ENCODE measurements around the gene GPC5.

The GPC5 gene

GRCh38 chr13:92312823-92313222, 914.4 kb downstream of the GPC5 start:
- no peak for DNase-seq

- DNase-seq = no peak
Observed at GRCh38 chr13:92313382-92313781, 915.0 kb downstream of the GPC5 start.

- no peak for DNase-seq
Observed at GRCh38 chr13:92315265-92315664, 916.8 kb downstream of the GPC5 start.

- DNase-seq = no peak
Observed at GRCh38 chr13:92316030-92316429, 917.6 kb downstream of the GPC5 start.

GRCh38 chr13:92317066-92317465, 918.6 kb downstream of the GPC5 start:
- DNase-seq = no peak

- no peak for DNase-seq
Observed at GRCh38 chr13:92320323-92320722, 921.9 kb downstream of the GPC5 start.

GRCh38 chr13:92321174-92321573, 922.8 kb downstream of the GPC5 start:
- DNase-seq = no peak

GRCh38 chr13:92345627-92346026, 947.2 kb downstream of the GPC5 start:
- DNase-seq = no peak

GRCh38 chr13:92346046-92346445, 947.6 kb downstream of the GPC5 start:
- no peak for DNase-seq

GRCh38 chr13:92354583-92354982, 956.2 kb downstream of the GPC5 start:
- no peak for DNase-seq

GRCh38 chr13:92355213-92355612, 956.8 kb downstream of the GPC5 start:
- DNase-seq = no peak

GRCh38 chr13:92362717-92363116, 964.3 kb downstream of the GPC5 start:
- no peak for DNase-seq

GRCh38 chr13:92365904-92366303, 967.5 kb downstream of the GPC5 start:
- no peak for DNase-seq

- DNase-seq = no peak
Observed at GRCh38 chr13:92377396-92377795, 979.0 kb downstream of the GPC5 start.

GRCh38 chr13:92379371-92379770, 981.0 kb downstream of the GPC5 start:
- DNase-seq = no peak

- no peak for DNase-seq
Observed at GRCh38 chr13:92384410-92384809, 986.0 kb downstream of the GPC5 start.

GRCh38 chr13:92387245-92387644, 988.8 kb downstream of the GPC5 start:
- DNase-seq = no peak

- no peak for DNase-seq
Observed at GRCh38 chr13:92390217-92390616, 991.8 kb downstream of the GPC5 start.

GRCh38 chr13:92403606-92404005, 1005.2 kb downstream of the GPC5 start:
- no peak for DNase-seq

GRCh38 chr13:92407858-92408257, 1009.4 kb downstream of the GPC5 start:
- no peak for DNase-seq

GRCh38 chr13:92412481-92412880, 1014.1 kb downstream of the GPC5 start:
- no peak for DNase-seq

GRCh38 chr13:92412996-92413395, 1014.6 kb downstream of the GPC5 start:
- no peak for DNase-seq

GRCh38 chr13:92413452-92413851, 1015.0 kb downstream of the GPC5 start:
- no peak for DNase-seq

GRCh38 chr13:92414851-92415250, 1016.4 kb downstream of the GPC5 start:
- DNase-seq = no peak

- no peak for DNase-seq
Observed at GRCh38 chr13:92415781-92416180, 1017.4 kb downstream of the GPC5 start.

GRCh38 chr13:92418818-92419412, 1020.5 kb downstream of the GPC5 start:
- no peak for DNase-seq
